Loucy (cell line): ENCODE measurements around the gene CAMTA1.

Experiments used
- H2AFZ ChIP-seq: fragments of 200-600 bp; sonication (generic); 2 replicates; pipeline ENCODE4 v1.6.0; 2016; ENCODE audit warnings: antibody characterized with exemption, mild to moderate bottlenecking, low read length, moderate library complexity
- H3F3A ChIP-seq: fragments of 200-600 bp; 2 replicates; pipeline ENCODE4 v1.6.0; 2016; ENCODE audit warnings: antibody characterized with exemption, low read depth, mild to moderate bottlenecking
- H3K27me3 ChIP-seq: fragments of 200-600 bp; sonication (generic); 2 replicates; pipeline ENCODE4 v1.6.1; 2014; ENCODE audit warnings: low read length, mild to moderate bottlenecking; ENCODE audit not compliant: insufficient read depth, poor library complexity, severe bottlenecking
- H3K36me3 ChIP-seq: fragments of 200-600 bp; sonication (generic); 2 replicates; pipeline ENCODE4 v1.6.1; 2016; ENCODE audit warnings: low read length; ENCODE audit not compliant: insufficient read depth
- H3K4me1 ChIP-seq: fragments of 200-600 bp; sonication (generic); 2 replicates; pipeline ENCODE4 v1.5.1; 2014; ENCODE audit warnings: low read length, mild to moderate bottlenecking; ENCODE audit not compliant: insufficient read depth, poor library complexity, severe bottlenecking
- H3K4me2 ChIP-seq: fragments of 200-600 bp; sonication (generic); 2 replicates; pipeline ENCODE4 v1.6.0; 2014; ENCODE audit warnings: antibody characterized with exemption, low read length, low read depth, mild to moderate bottlenecking; ENCODE audit not compliant: poor library complexity, severe bottlenecking
- H3K4me3 ChIP-seq: fragments of 200-600 bp; sonication (generic); 2 replicates; pipeline ENCODE4 v1.5.1; 2014; ENCODE audit warnings: low read length, mild to moderate bottlenecking, mixed read lengths; ENCODE audit not compliant: poor library complexity, severe bottlenecking
- H3K79me2 ChIP-seq: fragments of 200-600 bp; sonication (generic); 2 replicates; pipeline ENCODE4 v1.6.1; 2014; ENCODE audit warnings: low read length; ENCODE audit not compliant: insufficient read depth
- H3K9ac ChIP-seq: fragments of 200-600 bp; sonication (generic); 2 replicates; pipeline ENCODE4 v1.6.0; 2014; ENCODE audit warnings: mild to moderate bottlenecking, low read depth, low read length, moderate library complexity; ENCODE audit not compliant: poor library complexity, severe bottlenecking
- H3K9me2 ChIP-seq: fragments of 200-600 bp; sonication (generic); replicated peaks from 2 replicates; pipeline ENCODE4 v1.6.1; 2016; ENCODE audit warnings: low read depth, low read length, mixed read lengths
- H3K9me3 ChIP-seq: fragments of 200-600 bp; sonication (generic); 2 replicates; pipeline ENCODE4 v1.6.1; 2014; ENCODE audit warnings: mild to moderate bottlenecking, antibody characterized with exemption, low read length, low read depth; ENCODE audit not compliant: insufficient read depth
- H4K20me1 ChIP-seq: fragments of 200-600 bp; sonication (generic); 2 replicates; pipeline ENCODE4 v1.6.0; 2014; ENCODE audit warnings: antibody characterized with exemption, low read length, mild to moderate bottlenecking; ENCODE audit not compliant: insufficient read depth, poor library complexity, severe bottlenecking
- EZH2phosphoT487 ChIP-seq: fragments of 200-600 bp; IDR thresholded peaks from 2 replicates; pipeline ENCODE4 v1.6.1; 2018; ENCODE audit warnings: antibody characterized with exemption, mild to moderate bottlenecking, moderate library complexity, borderline replicate concordance
- TF ChIP-seq, protein P1 (sequence below): fragments of 200-600 bp; sonication (generic); conservative IDR thresholded peaks from 2 replicates; pipeline ENCODE4 v1.5.1; 2014; ENCODE audit warnings: mild to moderate bottlenecking, antibody characterized with exemption, low read length

Gene CAMTA1

DNA sequence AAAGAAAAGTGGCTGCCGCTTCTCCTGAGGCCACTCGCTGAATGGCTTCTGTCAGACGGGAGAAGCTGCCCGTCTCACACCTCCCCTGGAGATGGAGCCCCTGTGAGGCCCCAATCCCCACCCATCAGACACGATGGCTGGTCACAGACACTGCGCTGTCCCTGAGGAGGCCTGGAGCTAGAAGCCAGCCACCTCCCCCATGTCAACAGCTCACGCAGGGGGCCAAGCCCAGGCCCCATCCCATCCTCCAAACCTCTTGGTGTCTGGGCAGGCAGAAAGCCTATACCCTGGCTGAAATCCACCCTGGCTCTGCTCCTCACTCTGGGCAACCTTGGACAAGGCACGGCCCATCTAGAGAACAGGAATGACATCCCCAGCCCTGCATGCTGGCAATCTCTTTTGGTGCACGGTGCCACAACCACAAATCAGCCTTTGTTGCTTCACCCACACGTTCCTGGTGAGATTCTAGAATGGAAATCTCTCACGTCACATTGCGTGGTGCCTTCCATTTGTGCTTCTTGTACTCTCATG, 711.9 kb downstream of the CAMTA1 start:
- no peaks in the 10 kb centered on the region for H3K27me3 ChIP-seq
- H3K4me2 ChIP-seq: no peak overlapping the region
- TF ChIP-seq EZH2phosphoT487: no peak
- TF ChIP-seq, protein P1, sequence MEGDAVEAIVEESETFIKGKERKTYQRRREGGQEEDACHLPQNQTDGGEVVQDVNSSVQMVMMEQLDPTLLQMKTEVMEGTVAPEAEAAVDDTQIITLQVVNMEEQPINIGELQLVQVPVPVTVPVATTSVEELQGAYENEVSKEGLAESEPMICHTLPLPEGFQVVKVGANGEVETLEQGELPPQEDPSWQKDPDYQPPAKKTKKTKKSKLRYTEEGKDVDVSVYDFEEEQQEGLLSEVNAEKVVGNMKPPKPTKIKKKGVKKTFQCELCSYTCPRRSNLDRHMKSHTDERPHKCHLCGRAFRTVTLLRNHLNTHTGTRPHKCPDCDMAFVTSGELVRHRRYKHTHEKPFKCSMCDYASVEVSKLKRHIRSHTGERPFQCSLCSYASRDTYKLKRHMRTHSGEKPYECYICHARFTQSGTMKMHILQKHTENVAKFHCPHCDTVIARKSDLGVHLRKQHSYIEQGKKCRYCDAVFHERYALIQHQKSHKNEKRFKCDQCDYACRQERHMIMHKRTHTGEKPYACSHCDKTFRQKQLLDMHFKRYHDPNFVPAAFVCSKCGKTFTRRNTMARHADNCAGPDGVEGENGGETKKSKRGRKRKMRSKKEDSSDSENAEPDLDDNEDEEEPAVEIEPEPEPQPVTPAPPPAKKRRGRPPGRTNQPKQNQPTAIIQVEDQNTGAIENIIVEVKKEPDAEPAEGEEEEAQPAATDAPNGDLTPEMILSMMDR: no peak
- no peaks in the 10 kb centered on the region for H3K79me2 ChIP-seq
- H3K9me2 ChIP-seq: no peaks in the 10 kb centered on the region
- no peaks in the 10 kb centered on the region for H3F3A ChIP-seq
- no peaks in the 10 kb centered on the region for H4K20me1 ChIP-seq
- H3K36me3 ChIP-seq: no peaks in the 10 kb centered on the region
- H3K9me3 ChIP-seq: peaks cover 7% of the 10 kb centered on the region; the same call in 1 of the 2 replicates
- H3K4me3 ChIP-seq: no peak overlapping the region
- H3K4me1 ChIP-seq: no peaks in the 10 kb centered on the region
- H3K9ac ChIP-seq: no peak overlapping the region
- H2AFZ ChIP-seq: no peak overlapping the region

DNA sequence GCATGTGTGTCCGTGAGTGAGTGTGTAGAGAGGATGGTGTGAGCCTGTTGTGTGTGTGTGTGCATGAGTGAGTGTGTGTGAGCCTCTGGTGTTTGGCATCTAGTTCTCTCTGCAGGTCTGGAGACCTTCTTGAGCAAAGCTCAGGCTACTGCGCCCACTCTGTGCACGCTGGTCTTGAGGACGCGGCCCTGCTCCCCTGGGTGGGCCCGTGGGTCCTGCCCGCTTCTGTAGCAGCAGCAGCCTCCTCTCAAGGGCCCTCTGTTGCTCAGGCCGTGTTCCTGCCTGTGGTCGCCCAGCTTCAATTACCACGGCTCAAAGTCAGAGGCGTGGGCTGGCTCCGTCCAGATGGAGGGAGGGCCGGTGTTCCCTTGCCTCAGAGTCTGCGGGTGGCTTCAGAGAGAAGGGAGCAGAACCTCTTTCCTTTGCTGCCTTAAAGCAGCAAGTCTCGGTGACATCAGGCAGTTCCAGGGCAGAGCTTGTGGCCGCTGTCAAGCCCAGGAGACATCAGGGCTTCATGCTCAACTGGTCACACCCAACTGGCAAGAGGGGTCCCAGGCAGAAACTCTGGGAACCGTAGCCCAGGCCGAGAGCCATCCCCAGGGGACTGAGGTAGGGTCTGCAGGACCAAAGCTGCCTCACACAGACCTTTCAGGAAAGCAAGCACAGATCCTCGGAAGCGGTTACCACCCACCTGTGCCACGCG, 715.3 kb downstream of the CAMTA1 start:
- no peak overlapping the region for H3K9ac ChIP-seq

DNA sequence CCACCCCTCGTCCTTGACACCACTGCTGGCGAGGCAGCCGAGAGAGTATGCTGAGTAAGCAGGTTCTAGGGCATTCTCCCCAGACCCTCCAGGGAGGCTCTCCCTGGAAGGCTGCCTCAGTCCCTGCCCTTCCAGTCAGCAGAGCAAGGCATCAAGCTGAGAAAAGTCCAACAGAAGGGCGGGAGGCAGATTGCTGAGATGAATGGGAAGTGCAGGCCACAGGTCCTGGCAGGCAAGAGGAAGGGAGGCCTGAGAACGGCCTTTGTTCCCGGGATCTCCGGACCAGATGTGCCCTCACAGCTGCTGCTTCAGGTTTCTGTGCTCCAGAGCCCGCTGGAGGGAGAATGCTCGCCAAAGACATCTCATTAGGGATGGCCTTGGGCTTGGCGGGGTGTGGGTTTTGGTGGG, 715.8 kb downstream of the CAMTA1 start:
- TF ChIP-seq, protein P1: no peak
- TF ChIP-seq EZH2phosphoT487: no peak
- peaks cover 7% of the 10 kb centered on the region; the same call in 1 of the 2 replicates for H3K9me3 ChIP-seq
- no peaks in the 10 kb centered on the region for H3K4me1 ChIP-seq
- H4K20me1 ChIP-seq: no peaks in the 10 kb centered on the region
- no peaks in the 10 kb centered on the region for H3K79me2 ChIP-seq
- H3K4me2 ChIP-seq: no peak overlapping the region
- no peaks in the 10 kb centered on the region for H3K27me3 ChIP-seq
- no peak overlapping the region for H3K4me3 ChIP-seq
- no peaks in the 10 kb centered on the region for H3F3A ChIP-seq
- no peaks in the 10 kb centered on the region for H3K9me2 ChIP-seq
- H3K9ac ChIP-seq: no peak overlapping the region
- H3K36me3 ChIP-seq: no peaks in the 10 kb centered on the region
- no peak overlapping the region for H2AFZ ChIP-seq

More for the DNA sequence above, 715.3 kb downstream of the CAMTA1 start:
- Histone ChIP-seq H2AFZ (no peak overlapping the region), H3K4me1 (no peaks in the 10 kb centered on the region), H3K4me2 (no peak overlapping the region), H4K20me1 (no peaks in the 10 kb centered on the region), H3K9me3 (peaks cover 7% of the 10 kb centered on the region; the same call in 1 of the 2 replicates), H3K79me2 (no peaks in the 10 kb centered on the region), H3K4me3 (no peak overlapping the region), H3K27me3 (no peaks in the 10 kb centered on the region), H3F3A (no peaks in the 10 kb centered on the region), H3K36me3 (no peaks in the 10 kb centered on the region), H3K9me2 (no peaks in the 10 kb centered on the region)
- TF ChIP-seq, protein P1: no peak
- TF ChIP-seq EZH2phosphoT487: no peak
